CD4-positive, alpha-beta T cell treated with Interleukin-10 for 1 hour (primary cell): ENCODE measurements around the gene HOXB5.

Source experiments
- DNase-seq: peaks from one replicate; pipeline ENCODE4 v3.0.0-alpha.2; 2020

The HOXB5 gene

GRCh38 chr17:48593126-48593829 lies at the start of gene HOXB5:
HOXB5 (minus strand) TSS chr17:48593779; CDS start chr17:48593682, 97 bp downstream.
- DNase-seq: no peak

- no peak for DNase-seq
Measured at GRCh38 chr17:48642843-48643696, 49.5 kb upstream of the HOXB5 start.

- DNase-seq: no peak
Measured at GRCh38 chr17:48642059-48642842, 48.7 kb upstream of the HOXB5 start.

GRCh38 chr17:48641541-48642058 lies 48.0 kb upstream of the HOXB5 start:
- DNase-seq: no peak

GRCh38 chr17:48640858-48641180 lies 47.2 kb upstream of the HOXB5 start:
- DNase-seq: no peak

GRCh38 chr17:48639982-48640857 lies 46.6 kb upstream of the HOXB5 start:
- DNase-seq: no peak

GRCh38 chr17:48639136-48639535 lies 45.6 kb upstream of the HOXB5 start:
- no peak for DNase-seq

- DNase-seq: no peak
Measured at GRCh38 chr17:48637323-48638260, 44.0 kb upstream of the HOXB5 start.

- DNase-seq: peak; percentile 70
Measured at GRCh38 chr17:48636177-48637018, 42.8 kb upstream of the HOXB5 start.

GRCh38 chr17:48634493-48635208 lies 41.1 kb upstream of the HOXB5 start:
- no peak for DNase-seq

GRCh38 chr17:48633266-48633677 lies 39.7 kb upstream of the HOXB5 start:
- DNase-seq: no peak

- DNase-seq: no peak
Measured at GRCh38 chr17:48632579-48633265, 39.1 kb upstream of the HOXB5 start.

GRCh38 chr17:48631693-48632578 lies 38.4 kb upstream of the HOXB5 start:
- DNase-seq: no peak

- no peak for DNase-seq
Measured at GRCh38 chr17:48630925-48631692, 37.5 kb upstream of the HOXB5 start.

- no peak for DNase-seq
Measured at GRCh38 chr17:48630009-48630924, 36.7 kb upstream of the HOXB5 start.

GRCh38 chr17:48629411-48629759 lies 35.8 kb upstream of the HOXB5 start:
- DNase-seq: no peak
